ENCODE results near the gene C5orf15.

The C5orf15 gene

DNA sequence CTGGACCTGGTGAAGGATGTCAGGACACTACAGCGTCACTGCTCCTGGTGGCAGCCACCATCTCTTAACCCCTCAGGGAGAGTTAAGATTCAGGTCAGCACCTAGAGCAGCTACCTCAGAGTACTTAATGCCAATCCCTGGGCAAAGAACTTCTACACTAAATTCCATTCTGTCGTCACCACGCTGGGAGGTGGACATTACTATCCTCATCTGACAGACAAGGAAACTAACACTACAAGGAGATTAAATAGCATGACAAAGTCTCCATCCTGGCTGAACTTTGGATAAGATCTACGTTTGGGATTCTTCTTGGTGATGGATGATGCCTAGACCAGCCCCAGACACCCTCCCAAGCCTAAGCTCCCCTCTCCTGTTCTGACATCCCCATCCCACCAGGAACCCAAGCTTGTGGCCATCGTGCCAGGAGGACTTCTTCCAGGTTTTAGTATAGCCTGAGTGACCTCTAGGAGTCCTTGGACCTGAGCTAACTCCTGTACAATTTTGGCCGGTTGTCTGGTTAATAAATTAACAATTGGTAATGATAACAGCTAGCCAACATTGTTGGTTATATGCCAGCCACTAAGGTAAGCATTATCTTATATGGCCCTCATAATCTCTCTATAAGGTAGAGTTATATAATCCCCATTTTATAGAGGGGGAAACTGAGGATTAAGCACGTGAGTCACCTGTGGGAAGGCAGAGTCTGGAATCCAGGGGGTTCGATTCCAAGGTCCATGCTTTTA is 54.8 kb downstream of the C5orf15 start:
- H2AFZ ChIP-seq (ENCODE audit: low read depth, low read length), result no peak overlapping the region
- H3K9me3 ChIP-seq (ENCODE audit: insufficient read depth, low read length, severe bottlenecking), result no peaks in the 10 kb centered on the region
- H3K4me3 ChIP-seq (ENCODE audit: low read depth in 1 of 2, low read length in 2 of 2), result no peak overlapping the region
- DNase-seq, result no peak
- TF ChIP-seq EZH2 (IDR thresholded peaks at IDR 0.05; ENCODE audit: borderline replicate concordance, low read depth, low read length, severe bottlenecking), result no peak
- no peak for TF ChIP-seq CTCF (IDR thresholded peaks at IDR 0.05; ENCODE audit: borderline replicate concordance, extremely low read depth, low read length, poor library complexity, severe bottlenecking)
- no peak overlapping the region for H3K9ac ChIP-seq (ENCODE audit: low read depth, low read length)
- no peak overlapping the region for H3K27ac ChIP-seq (ENCODE audit: low read length)
- H3K36me3 ChIP-seq (ENCODE audit: insufficient read depth, low read length), result no peaks in the 10 kb centered on the region
- no peak overlapping the region for H3K4me2 ChIP-seq (ENCODE audit: insufficient read depth, low read length)
- no peaks in the 10 kb centered on the region for H3K79me2 ChIP-seq (ENCODE audit: insufficient read depth, low read length)
- H4K20me1 ChIP-seq (ENCODE audit: insufficient read depth, low read length), result no peaks in the 10 kb centered on the region
- no peaks in the 10 kb centered on the region for H3K4me1 ChIP-seq (ENCODE audit: insufficient read depth, low read length)
- ATAC-seq (ENCODE audit: insufficient read depth, low read depth), result no peak
- H3K27me3 ChIP-seq (ENCODE audit: insufficient read depth, low read length, poor library complexity), result peaks cover 12% of the 10 kb centered on the region

DNA sequence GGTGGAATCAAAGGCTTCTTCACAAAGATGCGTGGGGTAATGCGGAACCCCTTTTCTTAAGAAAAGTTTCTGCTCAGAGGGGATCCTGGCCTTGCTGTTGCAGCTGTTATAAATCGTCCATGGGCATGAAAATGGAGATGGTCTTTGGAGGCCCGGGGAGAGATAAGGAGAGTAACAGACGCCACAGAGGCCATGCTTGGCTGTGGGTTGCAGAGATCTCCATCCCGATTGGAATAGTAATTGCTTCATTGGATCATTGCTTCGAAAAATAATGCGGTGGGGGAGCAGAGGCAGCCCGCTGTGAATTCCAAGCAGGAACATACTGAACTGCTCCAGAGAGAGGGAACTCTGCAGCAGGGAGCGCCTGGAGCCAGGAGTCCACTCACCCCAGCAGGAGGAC is 55.5 kb downstream of the C5orf15 start:
- Histone ChIP-seq H3K4me1 (ENCODE audit: insufficient read depth, low read length) (no peaks in the 10 kb centered on the region), H3K9ac (ENCODE audit: low read depth, low read length) (no peak overlapping the region), H3K27me3 (ENCODE audit: insufficient read depth, low read length, poor library complexity) (peaks cover 12% of the 10 kb centered on the region), H2AFZ (ENCODE audit: low read depth, low read length) (no peak overlapping the region), H3K36me3 (ENCODE audit: insufficient read depth, low read length) (no peaks in the 10 kb centered on the region), H3K79me2 (ENCODE audit: insufficient read depth, low read length) (no peaks in the 10 kb centered on the region), H4K20me1 (ENCODE audit: insufficient read depth, low read length) (no peaks in the 10 kb centered on the region), H3K9me3 (ENCODE audit: insufficient read depth, low read length, severe bottlenecking) (no peaks in the 10 kb centered on the region), H3K4me2 (ENCODE audit: insufficient read depth, low read length) (no peak overlapping the region), H3K4me3 (ENCODE audit: low read depth in 1 of 2, low read length in 2 of 2) (no peak overlapping the region), H3K27ac (ENCODE audit: low read length) (no peak overlapping the region)
- no peak for DNase-seq
- no peak for ATAC-seq (ENCODE audit: insufficient read depth, low read depth)
- TF ChIP-seq CTCF (IDR thresholded peaks at IDR 0.05; ENCODE audit: borderline replicate concordance, extremely low read depth, low read length, poor library complexity, severe bottlenecking), result no peak
- no peak for TF ChIP-seq EZH2 (IDR thresholded peaks at IDR 0.05; ENCODE audit: borderline replicate concordance, low read depth, low read length, severe bottlenecking)

- ATAC-seq (ENCODE audit: insufficient read depth, low read depth), result no peak
- H3K4me1 ChIP-seq (ENCODE audit: insufficient read depth, low read length), result no peaks in the 10 kb centered on the region
- H3K27me3 ChIP-seq (ENCODE audit: insufficient read depth, low read length, poor library complexity), result peaks cover 5% of the 10 kb centered on the region
- no peak overlapping the region for H3K27ac ChIP-seq (ENCODE audit: low read length)
- H3K4me2 ChIP-seq (ENCODE audit: insufficient read depth, low read length), result no peak overlapping the region
- no peak overlapping the region for H3K9ac ChIP-seq (ENCODE audit: low read depth, low read length)
- H3K9me3 ChIP-seq (ENCODE audit: insufficient read depth, low read length, severe bottlenecking), result no peaks in the 10 kb centered on the region
- DNase-seq, result no peak
- H2AFZ ChIP-seq (ENCODE audit: low read depth, low read length), result no peak overlapping the region
- no peak for TF ChIP-seq CTCF (IDR thresholded peaks at IDR 0.05; ENCODE audit: borderline replicate concordance, extremely low read depth, low read length, poor library complexity, severe bottlenecking)
- no peak for TF ChIP-seq EZH2 (IDR thresholded peaks at IDR 0.05; ENCODE audit: borderline replicate concordance, low read depth, low read length, severe bottlenecking)
- H3K79me2 ChIP-seq (ENCODE audit: insufficient read depth, low read length), result no peaks in the 10 kb centered on the region
- no peak overlapping the region for H3K4me3 ChIP-seq (ENCODE audit: low read depth in 1 of 2, low read length in 2 of 2)
- no peaks in the 10 kb centered on the region for H3K36me3 ChIP-seq (ENCODE audit: insufficient read depth, low read length)
- no peaks in the 10 kb centered on the region for H4K20me1 ChIP-seq (ENCODE audit: insufficient read depth, low read length)
Observed at GRCh38 chr5:133910571-133910970, 57.9 kb downstream of the C5orf15 start.
